Measurements from ENCODE around the gene SLC50A1.
"Not testable (repeated sequence)": the region's sequence is repeated elsewhere in the genome, so short reads cannot be mapped to it uniquely, and the experiment has no call there.

The SLC50A1 gene

GRCh38 chr1:155117610-155118009 lies 18.0 kb upstream of the SLC50A1 start:
- DNase-seq = no peak

DNA sequence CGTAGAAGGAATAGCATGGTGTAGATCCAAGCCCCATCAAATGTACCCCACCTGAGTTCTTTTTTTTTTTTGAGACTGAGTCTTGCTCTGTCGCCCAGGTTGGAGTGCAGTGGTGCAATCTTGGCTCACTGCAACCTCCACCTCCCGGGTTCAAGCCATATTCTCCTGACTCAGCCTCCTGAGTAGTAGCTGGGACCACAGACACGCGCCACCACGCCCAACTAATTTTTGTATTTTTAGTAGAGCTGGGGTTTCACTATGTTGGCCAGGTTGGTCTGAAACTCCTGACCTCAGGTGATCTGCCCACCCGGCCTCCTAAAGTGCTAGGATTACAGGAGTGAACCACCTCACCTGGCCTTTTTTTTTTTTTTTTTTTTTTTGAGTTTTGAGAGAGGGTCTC lies 17.6 kb upstream of the SLC50A1 start:
- DNase-seq = not testable (repeated sequence)

- no peak for DNase-seq
Measured at GRCh38 chr1:155120253-155120652, 15.4 kb upstream of the SLC50A1 start.

GRCh38 chr1:155121249-155121648 lies 14.4 kb upstream of the SLC50A1 start:
- no peak for DNase-seq

DNA sequence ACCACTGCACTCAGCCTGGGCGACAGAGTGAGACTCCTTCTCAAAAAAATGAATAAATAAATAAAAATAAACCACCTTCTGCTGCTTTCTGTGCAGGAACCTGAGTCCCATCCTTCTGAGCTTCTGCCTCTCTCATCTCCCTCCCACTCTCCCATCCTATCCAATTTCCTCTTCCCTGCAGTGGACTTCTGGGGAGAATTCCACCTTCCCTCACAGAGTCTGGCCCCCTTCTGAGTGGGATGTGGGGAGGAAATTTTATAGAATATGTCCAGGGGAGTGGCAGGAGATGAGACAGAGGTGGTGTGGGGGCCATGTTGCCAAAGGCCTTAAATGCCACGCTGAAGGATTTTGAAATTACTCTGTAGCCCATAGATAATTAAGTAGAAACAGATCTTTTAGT lies 13.3 kb upstream of the SLC50A1 start:
- DNase-seq = no peak

DNA sequence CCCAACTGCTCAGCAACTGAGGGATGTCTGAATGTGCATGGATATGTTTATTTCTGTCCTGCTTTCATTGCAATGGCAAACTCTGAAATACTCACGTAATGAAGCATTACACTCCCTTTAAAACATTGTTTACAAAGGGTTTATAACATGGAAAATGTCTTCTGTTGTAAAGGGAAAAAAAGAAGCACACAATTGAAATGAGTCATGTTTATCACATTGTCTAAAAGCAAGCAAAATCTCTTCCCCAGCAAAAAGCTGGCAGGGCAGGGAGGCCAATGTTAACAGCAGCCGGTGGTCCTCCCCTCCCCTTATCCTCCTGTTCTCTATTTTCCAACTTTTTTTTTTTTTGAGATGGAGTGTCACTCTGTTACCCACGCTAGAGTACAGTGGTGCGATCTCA lies 11.9 kb upstream of the SLC50A1 start:
- DNase-seq = no peak

- no peak for DNase-seq
Measured at GRCh38 chr1:155124503-155125463, 10.9 kb upstream of the SLC50A1 start.

DNA sequence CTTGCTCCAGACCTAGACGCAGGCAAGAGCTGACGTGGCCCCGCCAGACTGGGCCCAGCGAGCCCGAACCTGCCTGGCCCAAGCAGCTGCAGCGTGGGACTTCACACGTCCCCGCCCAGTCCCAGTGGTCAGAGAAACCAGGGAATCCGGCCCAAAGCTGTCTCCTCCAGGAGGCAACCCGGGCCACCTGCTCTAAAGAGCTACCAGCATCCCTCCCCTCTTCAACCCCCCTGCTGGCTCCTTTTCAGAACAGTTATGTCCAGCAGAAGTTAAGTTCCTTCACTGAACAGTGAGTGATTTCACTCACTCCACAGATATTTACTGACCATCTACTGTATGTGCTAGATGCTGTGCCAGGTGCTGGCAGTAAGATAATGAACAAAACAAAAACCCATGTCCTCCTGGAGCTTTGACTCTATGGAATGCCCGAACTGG lies 10.1 kb upstream of the SLC50A1 start:
- DNase-seq = no peak

DNA sequence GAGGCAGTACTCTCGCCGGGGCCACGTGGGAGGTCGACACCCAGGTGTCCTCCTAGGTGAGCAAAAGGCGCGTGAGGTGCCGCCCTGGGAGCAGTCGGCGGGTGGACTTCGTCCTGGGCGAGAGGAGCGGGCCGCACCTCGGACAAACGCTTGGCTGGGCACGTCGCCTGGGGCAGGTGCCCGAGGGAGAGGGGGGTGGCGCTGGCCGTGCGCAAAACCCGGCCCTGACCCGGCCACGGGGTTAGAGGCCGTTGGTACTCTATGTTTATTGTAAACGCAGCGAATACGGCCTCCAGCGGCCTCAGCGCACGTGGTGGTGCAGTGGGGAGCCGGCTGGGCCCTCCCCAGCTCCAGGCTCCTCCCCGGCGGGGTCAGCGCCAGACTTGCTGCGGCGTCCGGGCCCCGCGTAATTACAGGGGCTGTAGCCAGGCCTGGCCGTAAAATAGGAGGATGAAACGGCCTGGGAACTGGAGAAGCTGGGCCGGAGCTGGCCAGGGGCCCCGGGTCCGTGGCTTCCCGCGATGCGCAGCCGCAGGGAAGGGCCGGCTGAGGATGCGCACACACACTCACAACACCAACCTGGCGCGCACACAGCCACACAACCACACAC lies 9.6 kb upstream of the SLC50A1 start:
- no peak for DNase-seq

- DNase-seq = peak; percentile 67
Measured at GRCh38 chr1:155126556-155127104, 9.0 kb upstream of the SLC50A1 start.

- DNase-seq = peak; percentile 85
Measured at GRCh38 chr1:155127105-155127966, 8.3 kb upstream of the SLC50A1 start, which contains the start of gene EFNA1. EFNA1 (plus strand) TSS chr1:155127876; CDS start chr1:155127978, 102 bp downstream.

GRCh38 chr1:155127967-155128754 lies 7.5 kb upstream of the SLC50A1 start:
- no peak for DNase-seq

- no peak for DNase-seq
Measured at GRCh38 chr1:155128755-155129473, 6.7 kb upstream of the SLC50A1 start.

- DNase-seq = no peak
Measured at GRCh38 chr1:155130272-155131006, 5.2 kb upstream of the SLC50A1 start.

- DNase-seq = no peak
Measured at GRCh38 chr1:155131285-155131684, 4.4 kb upstream of the SLC50A1 start.

GRCh38 chr1:155131856-155132255 lies 3.8 kb upstream of the SLC50A1 start:
- no peak for DNase-seq

DNA sequence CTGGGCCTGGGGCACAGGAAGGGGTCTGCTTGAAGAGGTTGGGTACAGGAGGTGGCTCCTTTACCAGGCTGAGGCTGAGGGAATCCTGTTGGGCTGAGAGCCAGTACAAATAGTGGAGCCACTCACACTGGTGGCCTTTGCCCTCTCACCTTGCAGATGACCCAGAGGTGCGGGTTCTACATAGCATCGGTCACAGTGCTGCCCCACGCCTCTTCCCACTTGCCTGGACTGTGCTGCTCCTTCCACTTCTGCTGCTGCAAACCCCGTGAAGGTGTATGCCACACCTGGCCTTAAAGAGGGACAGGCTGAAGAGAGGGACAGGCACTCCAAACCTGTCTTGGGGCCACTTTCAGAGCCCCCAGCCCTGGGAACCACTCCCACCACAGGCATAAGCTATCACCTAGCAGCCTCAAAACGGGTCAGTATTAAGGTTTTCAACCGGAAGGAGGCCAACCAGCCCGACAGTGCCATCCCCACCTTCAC lies 1.8 kb upstream of the SLC50A1 start:
- DNase-seq = no peak

DNA sequence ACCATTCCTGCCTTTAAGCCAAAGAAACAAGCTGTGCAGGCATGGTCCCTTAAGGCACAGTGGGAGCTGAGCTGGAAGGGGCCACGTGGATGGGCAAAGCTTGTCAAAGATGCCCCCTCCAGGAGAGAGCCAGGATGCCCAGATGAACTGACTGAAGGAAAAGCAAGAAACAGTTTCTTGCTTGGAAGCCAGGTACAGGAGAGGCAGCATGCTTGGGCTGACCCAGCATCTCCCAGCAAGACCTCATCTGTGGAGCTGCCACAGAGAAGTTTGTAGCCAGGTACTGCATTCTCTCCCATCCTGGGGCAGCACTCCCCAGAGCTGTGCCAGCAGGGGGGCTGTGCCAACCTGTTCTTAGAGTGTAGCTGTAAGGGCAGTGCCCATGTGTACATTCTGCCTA lies 1.3 kb upstream of the SLC50A1 start:
- DNase-seq = no peak

GRCh38 chr1:155134880-155135414 lies 705 bp upstream of the SLC50A1 start:
- peak; percentile 62 for DNase-seq

GRCh38 chr1:155136748-155137147 lies 1.1 kb downstream of the SLC50A1 start:
- DNase-seq = no peak
